Measurements from ENCODE around the gene ARHGAP1. TPM values are rescaled to one million over a fixed set of nuclear protein-coding genes. Genes with fewer than 3 reads are reported as not detected.

Gene ARHGAP1
- total RNA-seq, 1 experiment from 2014 or later: 73.0 TPM

GRCh38 chr11:46677169-46677568 is 23.2 kb downstream of the ARHGAP1 start:
- Mint-ChIP-seq H3K27ac (ENCODE audit: unreplicated experiment) (peak overlapping the region; percentile 2), H3K27me3 (ENCODE audit: insufficient read depth, unreplicated experiment) (no peaks in the 10 kb centered on the region)

GRCh38 chr11:46676436-46677158 is 23.8 kb downstream of the ARHGAP1 start:
- H3K36me3 Mint-ChIP-seq (ENCODE audit: insufficient read depth, unreplicated experiment): peaks cover 46% of the 10 kb centered on the region
- intact Hi-C loops (cut with micrococcal nuclease; ENCODE audit: unreplicated experiment): no loop called here
- Histone ChIP-seq H3K27me3 (replicated peaks; ENCODE audit: control insufficient read depth, insufficient read depth, low read length) (no peaks in the 10 kb centered on the region), H3K4me3 (ENCODE audit: low read depth, low read length) (no peak overlapping the region), H3K4me1 (peaks cover 22% of the 10 kb centered on the region), H3K36me3 (ENCODE audit: control insufficient read depth, insufficient read depth, low read length) (peaks cover 4% of the 10 kb centered on the region), H3K9me3 (no peaks in the 10 kb centered on the region)
- BruUV-seq (replicated peaks): no TSS peak
- H3K27me3 Mint-ChIP-seq (ENCODE audit: insufficient read depth, unreplicated experiment): no peaks in the 10 kb centered on the region
- H3K27ac Mint-ChIP-seq (ENCODE audit: unreplicated experiment): peak overlapping the region; percentile 2
- no peak overlapping the region for H3K4me3 Mint-ChIP-seq (ENCODE audit: unreplicated experiment)
- no peak for DNase-seq
- TF ChIP-seq, protein P1, sequence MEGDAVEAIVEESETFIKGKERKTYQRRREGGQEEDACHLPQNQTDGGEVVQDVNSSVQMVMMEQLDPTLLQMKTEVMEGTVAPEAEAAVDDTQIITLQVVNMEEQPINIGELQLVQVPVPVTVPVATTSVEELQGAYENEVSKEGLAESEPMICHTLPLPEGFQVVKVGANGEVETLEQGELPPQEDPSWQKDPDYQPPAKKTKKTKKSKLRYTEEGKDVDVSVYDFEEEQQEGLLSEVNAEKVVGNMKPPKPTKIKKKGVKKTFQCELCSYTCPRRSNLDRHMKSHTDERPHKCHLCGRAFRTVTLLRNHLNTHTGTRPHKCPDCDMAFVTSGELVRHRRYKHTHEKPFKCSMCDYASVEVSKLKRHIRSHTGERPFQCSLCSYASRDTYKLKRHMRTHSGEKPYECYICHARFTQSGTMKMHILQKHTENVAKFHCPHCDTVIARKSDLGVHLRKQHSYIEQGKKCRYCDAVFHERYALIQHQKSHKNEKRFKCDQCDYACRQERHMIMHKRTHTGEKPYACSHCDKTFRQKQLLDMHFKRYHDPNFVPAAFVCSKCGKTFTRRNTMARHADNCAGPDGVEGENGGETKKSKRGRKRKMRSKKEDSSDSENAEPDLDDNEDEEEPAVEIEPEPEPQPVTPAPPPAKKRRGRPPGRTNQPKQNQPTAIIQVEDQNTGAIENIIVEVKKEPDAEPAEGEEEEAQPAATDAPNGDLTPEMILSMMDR (IDR thresholded peaks at IDR 0.05; ENCODE audit: insufficient read depth in 1 of 2, low read depth in 1 of 2, low read length in 1 of 2, severe bottlenecking in 1 of 2, unreplicated experiment in 1 of 2): no peak
- peaks cover 12% of the 10 kb centered on the region for H3K4me1 Mint-ChIP-seq (ENCODE audit: low read depth, unreplicated experiment)
- CTCF ChIA-PET: no interaction called here
- POLR2A ChIA-PET: interaction anchor here (0.7 kb wide), 1 partner anchor 126 kb away, joined by 11 read pairs; no protein-coding TSS in a partner anchor
- no peaks in the 10 kb centered on the region for H3K9me3 Mint-ChIP-seq (ENCODE audit: unreplicated experiment)

More at GRCh38 chr11:46677169-46677568, 23.2 kb downstream of the ARHGAP1 start:
- intact Hi-C loops (cut with micrococcal nuclease; ENCODE audit: unreplicated experiment): no loop called here
- ChIA-PET POLR2A (no interaction called here), CTCF (no interaction called here)
- H3K36me3 ChIP-seq (ENCODE audit: control insufficient read depth, insufficient read depth, low read length): peaks cover 4% of the 10 kb centered on the region
- DNase-seq: no peak
- H3K27me3 ChIP-seq (replicated peaks; ENCODE audit: control insufficient read depth, insufficient read depth, low read length): no peaks in the 10 kb centered on the region
- BruUV-seq (replicated peaks): TSS peak; percentile 53
- no peak overlapping the region for H3K4me3 ChIP-seq (ENCODE audit: low read depth, low read length)
- Mint-ChIP-seq H3K4me1 (ENCODE audit: low read depth, unreplicated experiment) (peaks cover 12% of the 10 kb centered on the region), H3K36me3 (ENCODE audit: insufficient read depth, unreplicated experiment) (peaks cover 41% of the 10 kb centered on the region), H3K9me3 (ENCODE audit: unreplicated experiment) (no peaks in the 10 kb centered on the region), H3K4me3 (ENCODE audit: unreplicated experiment) (no peak overlapping the region)
- peaks cover 22% of the 10 kb centered on the region for H3K4me1 ChIP-seq
- TF ChIP-seq, protein P1 (IDR thresholded peaks at IDR 0.05; ENCODE audit: insufficient read depth in 1 of 2, low read depth in 1 of 2, low read length in 1 of 2, severe bottlenecking in 1 of 2, unreplicated experiment in 1 of 2): no peak
- H3K9me3 ChIP-seq: no peaks in the 10 kb centered on the region

DNA sequence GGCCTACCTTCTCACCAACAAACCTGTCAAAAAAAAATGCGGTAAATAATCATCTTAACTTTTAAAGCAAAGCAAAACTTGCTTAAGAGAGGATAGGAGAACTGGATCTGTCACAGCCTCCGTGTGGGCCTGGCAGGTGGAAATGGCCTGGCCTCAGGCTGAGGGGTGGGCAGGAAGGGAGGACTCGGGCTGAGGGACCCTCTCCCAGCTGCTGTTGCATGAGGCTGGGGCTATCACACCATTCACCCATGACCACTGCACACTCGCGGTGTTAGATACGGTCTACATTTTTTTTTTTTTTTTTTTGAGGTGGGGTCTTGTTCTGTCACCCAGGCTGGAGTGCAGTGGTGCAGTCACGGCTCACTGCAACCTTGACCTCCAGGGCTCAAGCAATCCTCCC is 24.5 kb downstream of the ARHGAP1 start:
- CTCF ChIA-PET: no interaction called here
- H3K27ac Mint-ChIP-seq (ENCODE audit: unreplicated experiment): no peak overlapping the region
- no TSS peak for BruUV-seq (replicated peaks)

More for the DNA sequence above, 24.5 kb downstream of the ARHGAP1 start:
- H3K4me1 Mint-ChIP-seq (ENCODE audit: low read depth, unreplicated experiment): peaks cover 12% of the 10 kb centered on the region
- Histone ChIP-seq H3K36me3 (ENCODE audit: control insufficient read depth, insufficient read depth, low read length) (peaks cover 3% of the 10 kb centered on the region), H3K4me1 (peaks cover 22% of the 10 kb centered on the region), H3K4me3 (ENCODE audit: low read depth, low read length) (no peak overlapping the region), H3K27me3 (replicated peaks; ENCODE audit: control insufficient read depth, insufficient read depth, low read length) (no peaks in the 10 kb centered on the region), H3K9me3 (no peaks in the 10 kb centered on the region)
- no peak for DNase-seq
- no peak overlapping the region for H3K4me3 Mint-ChIP-seq (ENCODE audit: unreplicated experiment)
- peaks cover 46% of the 10 kb centered on the region for H3K36me3 Mint-ChIP-seq (ENCODE audit: insufficient read depth, unreplicated experiment)
- TF ChIP-seq, protein P1 (IDR thresholded peaks at IDR 0.05; ENCODE audit: insufficient read depth in 1 of 2, low read depth in 1 of 2, low read length in 1 of 2, severe bottlenecking in 1 of 2, unreplicated experiment in 1 of 2): no peak
- intact Hi-C loops (cut with micrococcal nuclease; ENCODE audit: unreplicated experiment): no loop called here
- no peaks in the 10 kb centered on the region for H3K9me3 Mint-ChIP-seq (ENCODE audit: unreplicated experiment)
- H3K27me3 Mint-ChIP-seq (ENCODE audit: insufficient read depth, unreplicated experiment): no peaks in the 10 kb centered on the region
- POLR2A ChIA-PET: interaction anchor here (0.7 kb wide), 1 partner anchor 126 kb away, joined by 11 read pairs; no protein-coding TSS in a partner anchor
